SIG-M5 (cell line): ENCODE results near the gene MTCL1.
"Not testable (repeated sequence)": the region's sequence is repeated elsewhere in the genome, so short reads cannot be mapped to it uniquely, and the experiment has no call there.

Experiments used
- DNase-seq: peaks from one replicate; lab custom pipeline; 2025; lab: John Stamatoyannopoulos, UW

MTCL1 gene

DNA sequence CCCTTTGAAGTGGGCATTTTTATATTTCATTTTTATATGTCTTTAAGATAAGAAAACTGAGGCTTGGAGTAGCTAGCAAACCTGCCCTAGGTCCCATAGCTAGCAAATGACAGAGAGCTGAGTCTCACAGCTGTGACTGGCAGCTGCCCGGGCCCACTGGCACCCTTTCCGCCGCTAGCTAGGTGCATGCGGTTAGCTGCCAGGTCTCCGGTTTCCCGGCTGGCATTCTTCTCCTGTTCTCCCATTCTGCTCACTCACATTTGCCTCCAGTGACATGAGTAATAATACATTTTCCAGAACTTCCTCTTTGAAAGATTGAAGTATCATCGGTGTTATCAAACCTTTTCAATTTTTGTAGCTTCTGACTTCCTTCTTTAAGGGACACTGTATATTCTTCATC, 38.7 kb downstream of the MTCL1 start:
- DNase-seq = no peak

DNA sequence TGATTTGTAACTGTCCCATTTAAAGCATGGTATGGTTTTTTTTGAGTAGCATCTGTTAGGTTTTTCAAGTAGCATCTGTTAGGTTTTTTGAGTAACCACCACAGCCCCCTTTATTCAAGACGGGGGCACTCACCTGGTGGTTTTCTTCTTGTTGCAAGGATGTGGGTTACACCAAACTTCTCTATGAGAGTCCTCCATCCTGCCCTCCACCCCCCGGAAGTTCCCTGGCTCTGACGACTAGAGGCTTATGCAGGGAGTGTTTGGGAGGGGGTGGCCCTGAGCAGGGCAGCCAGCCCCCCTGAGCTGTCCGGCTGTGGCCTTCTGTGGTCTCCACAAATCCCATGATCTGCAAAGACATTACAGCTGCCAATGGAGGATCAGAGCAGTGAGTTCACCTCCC, 39.3 kb downstream of the MTCL1 start:
- DNase-seq = no peak

DNA sequence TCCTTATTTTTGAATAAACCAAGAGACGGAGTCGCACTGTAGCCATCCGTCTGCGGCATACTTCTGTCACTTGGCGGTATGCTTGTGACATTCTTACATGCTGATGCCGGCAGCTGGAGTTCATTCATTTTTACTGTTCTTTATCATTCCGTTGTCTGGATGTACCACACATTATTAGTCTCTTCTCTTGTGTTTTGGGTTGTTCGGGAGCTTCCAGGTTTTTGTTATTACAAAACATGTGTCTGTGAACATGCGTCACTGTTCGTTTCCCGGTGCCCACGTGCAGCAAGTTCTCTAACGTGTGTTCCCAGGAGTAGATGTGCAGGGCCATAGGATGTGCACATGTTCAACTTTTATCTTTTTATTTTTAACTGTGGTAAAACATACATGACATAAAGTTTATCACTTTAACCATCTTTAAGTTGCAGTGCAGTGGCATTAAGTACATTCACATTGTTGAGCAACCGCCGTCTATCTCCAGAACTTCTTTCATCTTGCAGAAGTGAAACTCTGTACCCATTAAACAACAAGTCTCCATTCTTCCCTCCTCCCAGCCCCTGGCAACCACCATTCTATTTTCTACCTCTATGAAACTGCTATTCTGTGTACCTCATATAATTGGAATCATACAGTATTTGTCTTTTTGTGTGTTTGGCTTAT, 40.1 kb downstream of the MTCL1 start:
- peak; percentile 69 for DNase-seq

GRCh38 chr18:8747440-8747937, 42.1 kb downstream of the MTCL1 start:
- DNase-seq = no peak

DNA sequence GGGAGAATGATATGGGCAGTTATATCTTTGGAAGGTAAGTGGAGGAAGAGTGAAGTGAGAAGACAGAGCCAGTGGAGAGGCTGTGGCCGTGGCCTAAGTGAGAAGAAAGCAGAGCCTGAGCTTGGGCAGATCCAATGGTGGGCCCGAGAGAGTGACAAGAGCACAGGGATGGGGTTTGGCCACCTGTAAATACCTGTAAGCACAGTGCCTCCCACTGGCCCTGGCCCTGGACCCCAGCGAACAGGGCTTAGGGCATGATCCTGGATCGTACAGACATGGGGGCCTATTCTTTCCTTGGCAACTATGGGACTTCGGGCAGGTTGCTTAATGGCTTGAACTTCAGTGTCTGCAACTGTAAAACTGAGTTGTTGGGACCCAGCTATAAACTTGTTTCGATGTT, 44.1 kb downstream of the MTCL1 start:
- DNase-seq = no peak

- DNase-seq = no peak
Measured at GRCh38 chr18:8750954-8751415, 45.6 kb downstream of the MTCL1 start.

- DNase-seq = no peak
Measured at GRCh38 chr18:8751692-8752091, 46.3 kb downstream of the MTCL1 start.

- no peak for DNase-seq
Measured at GRCh38 chr18:8752329-8752728, 47.0 kb downstream of the MTCL1 start.

DNA sequence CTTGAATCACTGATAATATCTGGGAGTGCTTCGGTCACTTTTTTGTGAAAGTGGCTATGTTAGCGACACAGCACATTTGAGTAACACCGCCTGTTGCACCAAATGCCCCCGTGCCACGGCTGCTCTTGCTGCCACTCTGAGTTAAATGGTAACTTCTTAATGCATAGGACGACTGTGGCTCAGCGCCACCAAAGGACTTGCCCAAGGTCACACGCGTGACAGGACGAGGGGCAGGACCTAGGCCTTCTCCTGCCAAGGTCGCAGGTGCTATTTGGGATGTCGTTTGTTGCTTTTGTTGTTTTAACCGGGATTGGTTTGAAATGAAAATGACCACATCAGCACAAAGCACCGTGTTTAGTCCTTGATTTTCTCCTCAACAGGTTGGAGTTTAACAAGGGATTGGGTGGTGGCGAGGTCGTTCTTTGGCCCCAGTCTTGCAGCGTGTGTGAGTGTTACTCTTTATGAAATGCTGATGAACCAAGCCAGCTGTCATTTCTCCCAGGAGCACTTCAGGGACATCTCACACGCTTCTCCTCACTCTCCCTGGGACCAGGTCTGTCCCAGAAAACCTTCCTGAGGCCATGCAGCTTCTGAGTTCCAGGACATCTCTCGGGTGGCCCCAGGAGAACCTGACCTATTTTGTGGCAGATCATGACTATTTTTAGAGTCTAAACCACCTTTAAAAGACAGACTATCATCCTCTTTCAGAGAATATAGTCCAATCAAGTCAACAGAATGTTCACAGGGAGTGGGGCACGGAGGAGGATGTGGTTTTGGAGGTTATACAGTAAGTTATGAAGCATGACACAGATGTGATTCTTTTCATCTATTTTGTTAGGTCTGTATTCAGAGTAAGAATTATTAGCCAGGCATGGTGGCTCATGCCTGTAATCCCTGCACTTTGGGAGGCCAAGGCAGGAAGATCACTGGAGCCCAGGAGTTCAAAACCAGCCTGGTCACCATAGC, 49.9 kb downstream of the MTCL1 start:
- no peak for DNase-seq

DNA sequence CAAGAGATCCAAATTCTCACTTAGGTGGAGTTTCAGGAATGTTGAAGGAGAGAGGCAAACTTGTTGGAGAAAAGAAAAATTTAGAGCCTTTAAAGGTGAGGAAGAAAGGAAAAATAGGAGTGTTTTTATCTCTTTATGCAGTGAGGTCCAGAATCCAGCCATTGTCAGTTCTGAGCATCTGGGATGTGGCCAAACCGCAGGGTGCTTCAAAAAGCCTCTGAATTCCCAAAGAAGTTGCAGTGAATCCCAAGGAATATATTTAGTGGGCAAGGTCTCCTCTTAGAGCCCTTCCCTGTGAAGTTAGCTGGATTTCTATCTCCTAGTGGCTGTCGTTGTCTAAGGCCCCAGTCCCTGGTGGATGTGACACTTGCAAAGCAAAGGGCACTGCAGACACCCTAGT, 51.2 kb downstream of the MTCL1 start:
- DNase-seq = no peak

DNA sequence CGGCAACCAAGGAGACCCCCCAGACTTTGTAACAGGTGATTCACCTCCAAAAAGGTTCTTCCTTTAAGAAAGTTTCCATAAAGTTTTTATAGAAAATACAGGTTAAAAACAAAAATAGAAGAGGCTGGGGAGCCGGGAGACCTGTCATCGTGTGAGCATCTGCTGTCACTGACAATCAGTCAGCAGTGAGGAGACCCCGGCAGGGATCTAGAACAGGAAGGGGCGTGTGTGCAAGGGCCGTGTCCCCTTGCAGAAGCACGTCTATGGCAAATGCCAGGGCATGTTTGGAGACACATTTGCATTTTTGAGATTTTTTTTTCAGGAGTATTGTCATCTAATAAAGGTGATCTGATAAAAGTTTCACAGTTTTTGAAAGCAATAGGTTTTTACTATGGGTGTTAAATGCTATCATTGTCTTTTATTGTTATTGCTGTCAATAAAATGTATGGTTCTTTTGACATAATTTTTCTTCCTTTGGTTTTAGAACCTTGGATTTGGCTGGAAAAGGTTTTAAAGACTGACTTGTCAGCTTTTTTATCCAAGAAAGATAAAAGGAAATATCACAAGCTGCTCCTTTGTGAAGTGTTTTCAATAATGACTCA, 52.1 kb downstream of the MTCL1 start:
- DNase-seq = no peak

DNA sequence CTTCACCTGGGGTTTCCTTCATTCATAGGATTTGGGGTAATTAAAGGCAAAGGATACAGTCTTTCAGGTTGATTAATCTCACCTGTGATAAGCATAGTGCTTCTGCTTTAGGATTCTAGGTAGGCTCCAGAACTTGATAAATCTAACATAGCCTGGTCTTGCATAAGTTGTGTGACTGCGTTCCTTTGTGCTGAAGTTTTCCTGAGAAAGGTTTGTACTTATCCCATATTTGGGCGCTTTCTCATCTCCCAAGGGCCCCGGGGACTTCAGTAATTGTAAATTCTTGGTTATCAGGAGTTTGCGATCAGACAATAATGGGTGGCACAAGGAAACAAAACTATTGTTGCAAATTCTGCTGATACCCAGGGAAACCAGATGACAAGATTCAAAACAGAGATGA, 53.1 kb downstream of the MTCL1 start:
- DNase-seq = no peak

DNA sequence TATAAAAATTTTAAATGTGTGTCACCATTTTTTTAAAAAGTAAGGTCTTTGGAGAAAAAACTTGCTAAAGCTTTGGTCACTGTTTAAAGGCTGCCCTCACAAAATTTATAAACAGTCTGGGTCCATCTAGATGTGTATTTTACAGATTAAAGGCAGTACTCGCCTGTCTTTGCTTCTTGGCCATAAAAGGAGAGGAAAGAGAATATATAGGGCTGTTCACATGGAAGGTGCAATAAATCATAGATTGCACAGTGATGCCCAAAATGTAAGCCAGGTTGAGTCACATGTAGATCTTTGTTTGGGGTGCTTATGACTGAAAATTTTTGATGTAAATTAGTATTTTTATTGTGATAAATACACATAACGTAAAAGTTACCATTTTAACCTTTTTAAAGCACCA, 55.6 kb downstream of the MTCL1 start:
- no peak for DNase-seq

DNA sequence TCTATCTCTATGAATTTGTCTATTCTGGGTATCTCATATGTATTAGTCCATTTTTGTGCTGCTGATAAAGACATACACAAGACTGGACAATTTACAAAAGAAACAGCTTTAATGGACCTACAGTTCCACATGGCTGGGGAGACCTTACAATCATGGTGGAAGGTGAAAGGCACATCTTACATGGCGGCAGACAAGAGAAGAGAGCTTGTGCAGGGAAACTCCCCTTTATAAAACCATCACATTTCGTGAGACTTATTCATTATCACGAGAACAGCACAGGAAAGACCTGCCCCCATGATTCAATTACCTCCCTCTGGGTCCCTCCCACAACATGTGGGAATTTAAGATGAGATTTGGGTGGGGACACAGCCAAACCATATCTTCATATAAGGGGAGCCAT, 56.2 kb downstream of the MTCL1 start:
- not testable (repeated sequence) for DNase-seq

DNA sequence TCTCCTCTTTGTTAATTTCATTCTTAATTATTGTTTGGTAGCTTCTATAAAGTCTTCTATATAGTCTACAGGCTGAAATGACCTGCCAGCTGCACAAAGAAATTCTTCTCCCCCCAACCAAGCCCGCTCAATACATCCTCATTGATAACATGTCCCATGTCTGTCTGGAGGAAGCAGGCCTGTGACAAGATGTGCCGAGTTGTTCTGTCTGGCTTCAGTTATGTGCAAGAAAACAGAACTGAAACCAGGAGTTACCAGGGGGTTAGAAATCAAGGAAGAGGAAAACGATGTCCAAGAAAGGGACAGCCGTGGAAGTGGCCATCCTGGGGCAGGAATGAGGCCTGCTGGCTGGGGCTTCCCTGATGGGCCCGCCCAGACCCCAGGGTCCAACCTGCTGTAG, 57.6 kb downstream of the MTCL1 start:
- no peak for DNase-seq

DNA sequence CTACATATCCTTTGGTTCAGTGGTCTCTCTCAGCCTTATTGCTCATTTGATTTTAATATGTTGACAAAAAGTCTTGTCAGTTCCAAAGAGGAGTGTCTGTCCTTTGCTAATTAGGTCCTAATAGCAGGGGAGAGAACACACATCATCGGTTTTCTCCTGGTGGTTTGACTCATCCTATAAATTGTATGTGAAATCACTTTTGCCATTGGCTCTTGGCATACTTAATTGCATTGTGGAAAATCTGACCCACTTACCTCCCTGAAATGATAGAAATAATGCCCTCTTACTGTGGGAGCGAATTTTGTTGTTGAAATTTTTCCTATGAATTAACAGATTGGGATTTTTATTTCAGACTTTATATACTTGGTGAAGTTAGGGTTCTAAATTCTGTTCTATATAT, 58.3 kb downstream of the MTCL1 start:
- no peak for DNase-seq

DNA sequence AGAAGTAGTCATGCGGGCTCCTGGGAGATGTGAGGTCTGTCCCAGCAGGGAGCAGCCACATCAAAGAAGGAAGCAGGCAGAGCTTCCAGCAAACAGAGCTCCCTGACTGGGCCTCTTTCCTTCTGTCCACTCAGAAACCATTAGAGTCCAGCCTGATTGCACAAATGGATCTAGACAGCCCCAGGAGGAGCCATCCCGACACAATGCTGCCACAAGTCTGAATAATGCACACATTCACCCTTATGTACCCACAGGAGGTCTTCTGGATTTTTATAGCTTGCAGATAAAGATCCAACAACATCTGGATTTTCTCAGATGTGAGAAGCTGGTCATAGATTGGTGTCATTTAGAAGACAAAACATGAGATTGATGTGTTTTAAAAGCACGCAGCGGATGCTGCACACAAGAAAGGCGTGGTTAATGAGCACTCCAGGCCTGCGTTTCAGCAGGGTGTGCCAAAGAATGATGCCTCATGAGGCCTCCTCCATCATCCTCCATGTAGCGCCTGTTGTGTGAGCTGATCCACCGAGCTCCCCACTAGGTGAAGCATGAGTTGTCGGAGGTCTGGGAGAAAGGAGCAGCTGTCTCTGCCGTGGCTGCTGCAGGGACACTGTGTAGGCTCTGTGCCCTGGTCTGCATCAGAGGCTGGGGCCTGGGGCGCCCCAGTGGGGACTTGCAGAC, 60.6 kb downstream of the MTCL1 start:
- DNase-seq = no peak

- DNase-seq = no peak
Measured at GRCh38 chr18:8766559-8767293, 61.4 kb downstream of the MTCL1 start.

DNA sequence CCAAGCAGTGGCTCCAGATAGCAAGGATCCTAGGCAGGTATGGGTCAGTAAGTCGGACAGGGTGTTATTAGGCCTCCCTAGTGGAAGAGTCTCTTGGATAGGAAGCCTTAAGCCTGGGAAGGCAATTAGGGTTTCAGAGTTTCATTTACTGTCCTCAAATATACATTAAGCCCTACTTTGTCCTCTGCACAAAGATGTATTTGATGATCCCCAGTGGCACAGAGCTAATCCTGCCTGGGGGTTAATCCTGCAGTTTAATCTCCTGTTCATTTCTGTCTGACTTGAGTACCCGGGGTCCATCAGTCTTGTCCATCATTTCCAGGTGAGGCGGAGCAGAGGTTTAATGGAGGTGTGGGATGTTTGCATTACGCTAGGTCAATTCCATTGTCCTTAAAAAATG, 62.0 kb downstream of the MTCL1 start:
- no peak for DNase-seq

DNA sequence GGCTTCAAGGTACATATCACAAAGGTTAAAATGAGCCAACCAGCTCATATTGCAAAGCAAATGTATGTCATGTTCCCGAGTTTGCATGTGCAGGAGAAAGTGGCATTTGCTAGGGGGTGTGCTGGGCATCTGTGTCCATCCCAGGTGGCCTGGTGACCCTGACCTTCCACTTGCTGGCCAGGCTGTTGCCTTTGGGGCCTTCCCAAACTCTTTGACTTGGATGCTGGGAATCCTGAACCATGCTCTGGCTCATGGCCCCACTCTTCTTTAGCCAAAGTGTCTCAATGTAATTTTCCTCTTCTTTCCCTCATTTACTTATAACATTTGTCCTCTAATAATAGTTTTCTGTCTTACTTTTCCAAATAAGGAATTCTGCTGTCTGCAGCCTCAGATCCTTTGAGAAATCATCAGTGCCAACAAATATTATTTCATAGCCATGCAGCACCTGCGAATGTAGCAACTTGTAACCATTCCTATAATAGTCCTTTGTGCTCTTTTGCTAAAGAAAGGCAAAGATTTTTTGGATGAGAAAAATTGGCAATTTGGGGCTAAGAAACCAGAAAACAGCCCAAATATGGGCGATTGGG, 64.2 kb downstream of the MTCL1 start:
- no peak for DNase-seq

GRCh38 chr18:8770657-8771056, 65.3 kb downstream of the MTCL1 start:
- no peak for DNase-seq
